Measurements from ENCODE around the gene LAMB4.

The LAMB4 gene

DNA sequence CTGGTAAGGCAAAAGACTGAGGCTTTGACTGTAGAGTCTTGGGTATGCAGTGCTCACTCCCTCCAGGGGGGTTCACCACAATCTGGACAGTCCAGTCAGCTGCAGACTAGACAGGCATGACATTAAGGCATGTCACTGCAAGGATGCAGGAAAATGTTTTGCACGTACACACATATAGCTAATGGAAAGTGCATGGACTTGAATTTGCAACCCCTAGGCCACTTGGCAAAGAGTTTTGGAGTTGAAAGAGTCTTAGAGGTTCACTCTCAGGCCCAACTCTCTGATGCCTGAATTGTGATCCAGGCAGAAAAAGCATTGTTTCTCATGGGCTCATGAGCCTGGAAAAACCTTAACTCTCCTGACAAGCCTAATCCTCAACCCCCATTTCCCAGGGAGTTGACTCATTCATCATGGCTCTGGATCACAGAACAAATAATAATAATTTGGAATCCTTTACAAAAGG lies 51.9 kb downstream of the LAMB4 start:
- no peak for DNase-seq

DNA sequence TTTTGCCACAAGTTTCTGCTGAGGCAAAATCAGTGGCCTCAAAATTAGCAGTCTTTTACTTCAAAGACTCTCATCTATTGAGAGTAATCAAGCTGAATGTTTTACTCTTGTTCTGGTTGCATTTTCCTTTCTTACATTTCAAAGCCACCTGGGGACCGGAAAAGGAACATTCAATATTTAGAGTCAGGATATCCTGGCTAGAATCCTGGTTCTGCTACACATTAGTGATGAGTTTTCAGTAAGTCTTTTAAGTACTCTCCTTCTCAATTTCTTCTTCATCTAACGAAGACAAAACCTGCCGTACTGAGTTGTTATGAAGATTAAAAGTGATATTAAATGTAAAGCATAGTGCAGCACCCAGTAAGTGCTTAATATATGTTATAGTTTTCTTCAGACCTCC lies 52.5 kb downstream of the LAMB4 start:
- no peak for DNase-seq

DNA sequence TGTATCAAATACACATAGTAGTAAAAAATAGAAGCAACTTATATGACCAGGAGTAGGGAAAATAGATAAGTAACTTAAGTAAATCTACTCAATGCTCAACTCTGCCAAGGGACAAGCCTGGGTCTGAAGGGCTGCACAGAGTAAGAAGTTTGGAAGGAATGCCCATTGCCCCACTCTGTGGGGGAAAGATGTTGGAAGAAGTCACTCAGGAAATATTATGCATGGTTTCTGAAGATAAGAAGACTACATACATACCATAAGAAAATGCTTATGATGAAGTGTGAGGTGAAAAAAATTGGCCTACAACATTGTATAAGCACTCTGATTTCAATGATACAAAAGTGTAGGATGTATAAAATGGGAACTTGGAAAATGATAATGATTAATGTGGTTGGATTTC lies 54.0 kb downstream of the LAMB4 start:
- no peak for DNase-seq

DNA sequence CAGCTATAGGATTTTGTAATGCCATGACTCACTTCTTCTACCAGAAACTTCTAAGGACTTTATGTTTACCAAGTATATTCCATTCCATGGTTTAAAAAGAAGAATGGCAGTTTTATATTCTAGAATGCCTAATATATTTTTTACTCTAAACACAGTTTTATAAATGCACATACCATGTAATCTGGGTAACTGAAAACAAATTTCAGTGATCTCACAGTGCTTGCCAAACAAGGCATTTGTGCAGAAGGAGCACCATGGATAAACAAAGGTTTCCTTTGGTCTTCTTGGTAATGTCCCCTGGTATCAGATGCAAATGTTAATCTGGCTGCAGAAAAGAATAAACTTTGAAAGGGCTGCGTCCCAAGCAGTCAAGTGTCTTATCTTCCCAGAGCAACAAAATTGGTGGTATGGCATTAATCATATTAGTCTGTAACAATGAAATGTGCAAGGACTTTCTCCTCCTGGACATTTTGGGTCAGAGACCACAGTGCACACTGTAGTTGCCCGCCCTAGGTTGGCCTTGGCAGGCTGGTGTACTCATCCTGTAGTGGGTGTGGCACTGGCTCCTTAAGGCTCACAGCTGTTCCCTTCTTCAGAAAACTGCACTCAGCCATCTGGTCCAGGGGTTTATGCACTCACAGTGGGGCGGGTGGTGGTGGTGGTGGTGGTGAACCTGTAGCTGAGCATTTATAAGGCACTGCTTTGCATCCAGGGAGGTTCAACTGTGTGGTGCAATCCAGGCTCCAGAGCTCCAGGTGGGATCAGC lies 56.7 kb downstream of the LAMB4 start:
- DNase-seq: no peak

DNA sequence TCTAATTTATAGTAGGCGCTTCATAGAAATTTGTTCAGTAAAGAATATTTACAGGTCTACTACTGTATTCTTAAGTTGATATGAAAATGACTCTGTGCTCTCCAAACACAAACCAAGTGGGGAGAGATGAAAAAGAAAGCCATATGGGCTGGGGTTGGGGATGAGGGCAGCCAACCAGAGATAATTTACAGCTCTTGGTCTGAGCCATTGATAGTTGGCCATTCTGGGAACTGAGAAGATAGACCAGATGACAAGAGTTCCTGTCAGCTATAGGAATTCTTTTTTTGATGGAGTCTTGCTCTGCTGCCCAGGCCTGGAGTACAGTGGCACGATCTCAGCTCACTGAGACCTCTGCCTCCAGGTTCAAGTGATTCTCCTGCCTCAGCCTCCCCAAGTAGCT lies 57.4 kb downstream of the LAMB4 start:
- no peak for DNase-seq

DNA sequence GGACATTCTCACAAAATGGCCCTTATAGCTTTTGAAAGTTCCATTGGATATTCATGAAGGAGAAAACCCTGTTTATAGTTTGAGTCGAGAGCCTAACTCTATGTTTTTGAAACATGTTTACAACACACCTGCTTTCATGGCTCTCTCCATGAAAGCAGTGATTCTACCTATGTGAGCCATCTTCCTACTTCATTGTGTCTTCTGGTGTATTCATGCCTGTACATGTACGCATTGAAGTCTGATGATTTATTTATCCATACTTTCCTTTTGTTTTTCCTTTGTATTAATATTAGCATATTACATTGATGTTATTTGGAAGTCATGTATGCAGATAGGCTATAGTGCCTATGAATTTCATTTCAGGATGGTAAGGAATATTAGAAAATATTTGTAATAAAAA lies 58.0 kb downstream of the LAMB4 start:
- DNase-seq: no peak

DNA sequence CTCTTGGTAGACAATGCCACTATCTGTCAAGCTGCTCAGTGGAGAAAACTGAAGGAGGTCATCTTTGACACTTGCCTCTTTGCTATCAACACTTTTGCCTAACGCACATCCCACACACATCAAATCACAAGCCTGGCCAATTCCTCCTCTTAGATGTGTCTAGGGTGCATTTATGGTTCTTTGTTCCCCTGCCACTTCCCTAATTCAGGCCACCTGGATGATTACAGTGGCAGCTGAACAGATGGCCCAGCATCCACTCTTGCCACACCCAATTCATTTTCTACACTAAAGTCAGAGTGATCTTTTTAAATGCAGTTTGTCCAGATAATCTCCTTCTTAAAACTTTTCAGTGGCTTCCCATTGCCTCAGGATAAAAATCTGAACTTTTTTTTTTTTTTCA lies 58.6 kb downstream of the LAMB4 start:
- no peak for DNase-seq

DNA sequence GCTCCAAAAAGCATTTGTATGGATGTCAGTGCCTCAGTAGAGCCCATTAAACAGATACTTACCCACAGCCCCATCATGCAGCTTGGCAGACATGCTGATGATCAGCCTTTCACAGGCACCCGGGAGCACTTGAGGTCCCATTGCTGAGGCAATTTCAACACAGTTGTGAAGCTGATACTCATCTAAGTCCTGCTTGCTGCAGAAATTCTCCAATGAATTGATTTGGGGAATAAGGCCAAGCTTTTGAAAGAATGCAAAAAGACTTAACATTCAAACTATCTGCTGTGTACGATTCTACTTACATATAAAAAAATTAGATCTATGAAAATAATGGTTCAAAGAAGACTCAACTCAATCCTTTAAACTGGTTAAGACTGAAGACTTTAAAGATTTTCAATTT lies 60.5 kb downstream of the LAMB4 start:
- DNase-seq: no peak

DNA sequence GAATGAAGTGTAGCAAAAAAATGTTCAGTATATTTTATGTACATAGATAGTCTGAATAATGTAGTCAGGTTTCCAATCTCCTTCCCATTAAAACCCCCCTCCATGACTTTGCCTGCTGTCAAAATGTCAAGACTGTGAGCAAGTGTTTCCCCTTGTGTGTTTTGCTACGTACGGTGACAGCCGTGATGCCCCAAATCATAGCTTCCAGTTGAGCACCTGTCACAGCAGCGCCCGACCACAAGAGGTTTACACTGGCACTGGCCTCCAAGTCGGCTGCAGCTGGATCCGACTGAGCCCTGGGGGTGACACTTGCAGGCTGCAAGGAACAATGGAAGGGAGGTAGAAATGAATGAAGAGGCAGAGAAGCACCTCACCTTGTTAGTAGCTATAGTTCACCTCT lies 62.3 kb downstream of the LAMB4 start:
- no peak for DNase-seq

DNA sequence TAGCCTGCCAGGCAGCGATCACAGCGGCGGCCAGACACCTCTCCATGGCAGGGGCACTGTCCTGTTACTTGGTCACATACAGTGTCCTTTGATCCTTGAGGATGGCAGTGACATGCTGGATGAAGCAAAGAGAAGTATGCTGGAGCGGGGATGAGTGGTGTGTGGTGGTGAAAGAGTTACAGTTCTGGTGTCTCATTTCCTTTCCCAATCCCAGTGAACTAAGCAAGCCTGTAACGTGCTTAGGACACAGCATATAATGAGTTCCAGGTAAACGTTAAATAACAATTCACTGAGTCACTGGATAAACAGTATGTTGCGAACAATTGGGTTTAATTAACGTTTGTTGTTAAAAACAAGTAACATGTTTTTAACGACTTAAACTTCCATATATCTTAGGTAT lies 63.7 kb downstream of the LAMB4 start:
- DNase-seq: no peak

DNA sequence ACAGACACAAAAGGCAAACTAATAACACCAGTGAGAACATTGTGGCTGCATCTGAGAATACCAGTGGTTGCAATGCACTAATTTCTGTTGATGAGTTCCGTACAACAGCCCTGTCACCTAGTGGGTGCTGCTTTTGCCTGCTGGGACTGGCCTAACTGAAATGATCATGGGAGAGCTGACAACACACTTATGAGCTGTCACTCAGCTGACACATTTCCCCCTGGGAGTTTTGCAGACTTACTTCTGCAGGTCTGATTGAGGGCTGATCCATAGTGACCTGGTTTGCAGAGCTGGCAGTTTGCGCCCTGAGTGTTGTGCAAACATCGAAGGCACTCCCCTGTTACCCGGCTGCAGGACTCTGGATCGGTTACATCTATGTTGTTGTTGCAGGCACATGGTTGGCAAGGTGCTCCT lies 66.6 kb downstream of the LAMB4 start:
- DNase-seq: no peak

DNA sequence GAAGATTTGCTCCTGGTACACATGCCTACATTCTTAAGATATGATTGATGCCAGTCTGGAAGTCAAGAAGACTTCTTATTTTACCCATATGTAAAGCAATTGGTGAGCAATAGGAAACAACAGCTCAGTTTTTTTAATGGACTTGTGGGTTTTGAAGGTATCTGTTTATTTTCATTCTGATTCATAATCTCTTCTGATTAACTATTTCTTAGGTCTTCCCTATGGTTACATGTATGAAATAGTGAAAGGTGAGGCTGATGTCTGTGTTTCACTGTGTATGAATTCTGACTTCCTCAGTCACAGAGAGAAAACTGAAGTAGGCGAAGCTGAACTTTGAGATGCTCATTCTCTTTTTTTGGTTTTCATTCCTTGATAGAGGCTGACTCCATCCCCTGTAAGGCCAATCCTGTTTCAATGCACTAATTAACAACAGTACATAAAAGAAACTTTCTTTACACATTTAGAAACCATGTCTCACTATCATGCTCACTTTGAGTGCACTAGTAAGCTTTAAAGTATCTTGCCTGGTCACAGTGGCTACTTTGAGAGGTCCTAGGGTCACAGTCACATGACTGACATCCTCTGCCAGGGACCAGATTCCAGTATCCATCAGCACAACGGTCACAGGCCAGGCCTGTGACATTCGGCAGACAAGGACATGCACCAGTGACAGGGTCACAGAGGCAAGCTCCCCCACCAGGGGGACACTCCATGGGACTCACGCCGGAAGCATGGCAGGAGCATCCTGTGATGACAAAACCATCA lies 67.7 kb downstream of the LAMB4 start:
- DNase-seq: no peak

DNA sequence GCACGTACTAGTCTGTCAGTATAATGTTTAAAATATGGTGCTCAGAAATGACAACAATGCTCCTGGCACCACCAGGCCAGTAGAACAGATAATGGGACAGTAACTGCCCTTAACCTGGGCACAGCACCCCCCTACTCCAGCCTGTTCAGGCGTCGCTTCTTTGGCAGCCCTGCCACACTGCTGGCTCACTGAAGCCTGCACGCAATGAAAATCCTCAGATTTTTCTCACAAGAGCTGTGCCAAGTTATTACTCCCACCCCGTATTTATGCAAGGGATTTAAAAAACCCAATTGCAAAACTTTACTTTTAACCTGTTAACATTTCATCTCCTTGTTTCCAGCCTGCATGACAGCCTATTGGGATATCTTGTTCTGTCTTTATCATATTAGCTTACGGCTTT lies 70.6 kb downstream of the LAMB4 start:
- no peak for DNase-seq

DNA sequence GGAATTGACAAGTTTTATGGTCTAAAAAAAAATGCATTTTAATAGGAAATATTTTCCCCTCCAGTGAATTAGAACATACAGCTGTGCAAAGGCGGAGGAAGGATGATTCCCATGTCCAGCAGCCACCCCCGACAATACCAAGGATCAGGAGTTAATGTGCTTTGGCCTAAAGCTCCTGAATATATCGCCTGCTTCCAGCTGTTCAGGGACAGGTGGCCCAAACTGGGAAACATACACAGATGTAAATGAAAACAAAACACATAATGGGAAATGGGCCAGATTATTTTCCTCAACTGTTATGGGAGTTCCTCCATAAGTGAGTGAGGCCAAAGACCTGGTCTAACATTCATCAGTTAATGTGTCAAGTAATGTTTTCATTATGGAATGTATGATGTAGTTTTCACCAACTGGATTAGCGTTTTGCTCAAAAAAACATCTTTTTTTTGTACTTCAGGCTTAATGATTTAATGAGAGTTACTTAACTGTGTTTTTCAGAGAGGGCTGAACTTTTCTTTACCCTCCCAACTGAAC lies 72.1 kb downstream of the LAMB4 start:
- DNase-seq: no peak

DNA sequence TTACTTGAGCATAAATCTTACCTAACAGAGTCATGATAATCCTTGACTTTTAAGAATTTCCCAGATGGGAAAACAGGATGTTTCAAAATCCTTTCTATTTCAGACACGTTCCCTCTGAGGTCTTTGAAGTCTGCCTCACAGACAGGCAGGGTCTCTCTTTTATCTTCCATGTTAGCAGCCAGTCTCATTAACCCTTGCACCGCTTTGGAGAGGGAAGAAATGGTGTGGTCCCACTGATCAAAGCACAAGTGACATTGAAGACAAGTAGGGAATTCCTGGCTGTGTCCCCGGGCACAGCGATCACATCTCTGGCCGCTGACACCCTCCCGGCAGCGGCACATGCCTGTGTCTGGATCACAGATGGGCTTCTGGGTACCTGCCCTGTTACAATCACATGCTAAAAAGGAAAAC lies 74.5 kb downstream of the LAMB4 start:
- no peak for DNase-seq

DNA sequence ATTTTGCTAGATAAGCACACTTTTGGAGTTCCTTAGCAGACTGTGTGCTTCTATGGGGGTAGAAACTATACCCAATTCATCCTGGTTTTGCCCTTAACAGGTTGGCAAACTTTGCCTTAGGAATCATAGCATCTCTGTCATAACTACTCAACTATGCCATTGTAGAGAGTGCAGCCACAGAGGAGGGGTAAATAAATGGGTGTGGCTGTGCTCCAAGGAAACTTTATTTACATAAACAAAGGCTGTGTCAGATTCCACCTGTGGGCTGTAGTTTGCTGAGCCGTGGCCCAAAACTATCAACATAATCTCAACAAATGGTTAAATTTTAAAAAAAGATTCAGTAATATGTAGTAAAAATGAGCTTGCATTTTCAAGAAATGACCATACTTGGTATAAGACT lies 75.6 kb downstream of the LAMB4 start:
- DNase-seq: no peak

DNA sequence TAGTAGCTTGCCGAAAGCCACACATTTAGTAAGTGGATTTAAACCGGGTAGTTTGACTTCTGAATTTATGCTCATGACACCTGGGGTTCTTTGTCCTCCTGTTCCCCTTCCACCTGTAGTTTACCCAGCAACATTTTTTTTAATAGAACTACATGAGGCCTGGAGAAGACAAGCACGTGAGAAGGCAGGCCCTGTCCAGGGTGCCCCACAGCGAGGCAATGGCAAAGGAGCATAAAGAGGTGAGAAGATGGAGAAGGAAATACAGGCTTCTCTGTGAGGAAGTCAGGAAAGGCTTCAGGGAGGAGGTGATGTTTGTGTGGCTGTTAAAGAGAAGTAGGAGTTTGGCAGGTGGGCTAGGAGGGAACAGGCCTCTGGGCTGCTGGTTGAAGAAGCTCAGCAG lies 76.9 kb downstream of the LAMB4 start:
- no peak for DNase-seq

DNA sequence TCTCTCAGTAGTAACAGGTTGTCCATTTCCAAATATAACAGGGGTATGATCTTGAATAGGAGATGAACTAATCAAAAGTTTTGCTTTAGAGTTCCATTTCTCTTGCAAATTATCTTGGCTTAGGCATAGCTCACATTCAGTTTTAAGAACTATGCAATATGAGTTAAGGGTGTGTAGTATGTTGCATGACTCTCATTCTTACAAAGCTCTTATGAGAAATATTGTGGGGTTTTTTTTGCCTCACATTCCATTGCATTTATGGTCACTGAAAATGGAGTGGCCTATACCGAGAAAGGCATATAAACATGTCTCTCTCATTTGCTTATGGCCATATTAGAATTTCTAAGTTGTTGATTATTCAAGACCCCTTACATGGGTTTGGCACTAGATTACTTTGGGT lies 78.7 kb downstream of the LAMB4 start:
- no peak for DNase-seq

DNA sequence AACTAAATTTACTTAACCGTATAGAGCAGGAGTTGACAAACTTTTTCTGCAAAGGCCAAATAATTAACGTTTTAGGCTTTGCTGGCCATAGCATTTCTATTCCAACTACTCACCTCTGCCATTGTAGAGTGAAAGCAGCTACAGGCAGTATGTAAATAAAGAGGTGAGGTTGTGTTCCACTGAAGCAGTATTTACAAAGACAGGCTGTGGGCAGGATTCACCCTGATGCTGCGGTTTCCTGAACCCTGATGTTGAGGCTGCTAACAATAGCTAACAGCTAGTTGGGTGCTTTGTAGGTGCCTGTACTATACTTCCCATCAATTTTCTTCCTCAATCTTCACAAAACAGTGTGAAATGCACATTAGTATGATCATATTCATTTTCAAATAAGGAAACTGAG lies 80.2 kb downstream of the LAMB4 start:
- DNase-seq: no peak

DNA sequence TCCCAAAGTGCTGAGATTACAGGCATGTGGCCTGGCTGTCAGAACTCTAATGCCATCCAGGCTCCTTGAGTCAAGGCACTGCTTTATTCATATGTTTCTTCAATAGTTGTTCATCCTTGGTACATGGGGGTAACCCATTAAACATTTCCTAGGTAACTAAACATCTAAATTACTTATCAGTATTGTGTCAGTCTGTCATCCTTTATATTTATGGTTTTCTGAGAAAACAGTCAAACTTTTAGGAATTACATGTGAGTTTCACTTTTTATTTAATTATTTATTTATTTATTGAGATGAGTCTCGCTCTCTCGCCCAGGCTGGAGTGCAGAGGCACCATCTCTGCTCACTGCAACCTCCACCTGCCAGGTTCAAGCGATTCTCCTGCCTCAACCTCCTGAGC lies 81.7 kb downstream of the LAMB4 start:
- no peak for DNase-seq

DNA sequence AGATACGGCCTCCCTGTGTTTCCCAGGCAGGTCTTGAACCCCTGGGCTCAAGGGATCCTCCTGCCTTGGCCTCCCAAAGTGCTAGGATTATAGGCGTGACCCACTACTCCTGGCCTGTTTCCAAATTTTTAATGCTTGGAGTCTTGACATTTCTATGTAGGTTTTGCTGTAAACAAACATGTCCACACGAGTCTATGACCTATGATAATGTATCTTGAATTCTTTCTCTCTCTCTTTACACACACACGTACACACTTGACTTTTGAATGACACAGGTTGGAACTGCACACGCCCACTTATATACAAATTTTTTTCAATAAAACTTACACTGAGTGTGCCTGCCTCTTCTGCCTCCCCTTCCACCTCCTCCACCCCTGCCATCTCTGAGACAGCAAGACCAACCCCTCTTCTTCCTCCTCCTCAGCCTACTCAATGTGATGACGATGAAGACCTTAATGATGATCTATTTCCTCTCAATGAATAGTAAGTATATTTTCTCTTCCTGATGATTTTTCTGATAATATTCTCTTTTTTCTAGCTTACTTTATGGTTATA lies 83.1 kb downstream of the LAMB4 start:
- no peak for DNase-seq

DNA sequence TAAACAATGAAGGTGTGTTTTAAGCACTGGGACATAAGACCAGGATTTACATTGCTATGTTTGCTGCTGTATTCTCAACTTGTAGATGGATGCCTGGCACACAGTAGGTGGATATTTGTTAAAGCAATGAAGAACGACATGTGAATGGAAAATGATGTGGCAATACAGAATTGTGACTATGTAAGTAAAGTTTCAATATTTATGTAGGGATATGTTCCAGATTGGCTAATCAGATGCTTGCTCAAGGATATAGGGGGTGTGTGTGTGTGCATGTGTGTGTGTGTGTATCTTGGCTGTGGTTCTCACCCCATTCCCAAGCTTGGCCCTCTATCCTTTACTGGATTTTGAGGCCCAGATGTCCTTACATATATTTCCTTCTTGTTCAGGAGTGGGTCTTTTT lies 84.5 kb downstream of the LAMB4 start:
- no peak for DNase-seq

DNA sequence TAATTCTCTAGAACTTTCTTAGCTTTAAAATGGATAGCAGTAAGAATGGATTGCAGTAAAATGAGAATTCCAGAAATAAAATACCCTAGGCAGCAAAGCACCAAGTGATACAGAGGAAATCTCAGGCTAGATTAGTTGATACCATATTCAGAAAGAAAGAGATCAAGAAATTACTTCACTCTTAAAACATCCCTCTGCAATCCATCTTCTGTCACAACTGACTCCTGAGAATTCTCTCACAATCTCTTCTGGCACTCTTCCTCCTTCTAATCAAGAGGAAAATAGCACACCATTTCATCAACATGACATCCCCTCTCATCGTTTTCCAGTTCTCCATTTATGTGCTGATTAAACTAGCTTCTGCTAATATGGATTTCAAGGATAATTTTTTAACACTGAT lies 85.0 kb downstream of the LAMB4 start:
- DNase-seq: no peak

DNA sequence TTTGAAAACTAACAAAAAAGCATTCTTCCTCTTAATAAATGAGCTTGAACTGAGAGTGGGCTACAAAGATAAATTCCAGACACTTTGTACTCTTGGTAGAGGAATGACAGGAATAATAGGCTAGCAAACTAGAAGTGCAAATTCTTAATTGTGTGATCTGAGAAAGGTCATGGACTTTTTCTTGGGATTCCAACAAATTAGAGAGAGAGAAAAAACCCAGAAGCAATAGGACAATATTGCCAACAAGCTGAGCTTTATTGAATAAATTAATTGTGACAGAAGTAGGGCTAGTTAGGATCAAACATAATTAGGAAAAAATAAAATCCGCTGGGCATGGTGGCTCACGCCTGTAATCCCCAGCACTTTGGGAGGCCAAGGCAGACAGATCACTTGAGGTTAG lies 85.8 kb downstream of the LAMB4 start:
- DNase-seq: no peak

Data from activated T-cell treated with anti-CD3 and anti-CD28 coated beads, Interleukin-2, amount 50 U/mL, for 1 hour (primary cell).